Lower leg skin (tissue), 4 donors: Measurements from ENCODE around the gene WFDC6. TPM values are rescaled to one million over a fixed set of nuclear protein-coding genes. Genes with fewer than 3 reads are reported as not detected.

ENCODE experiments used
- DNase-seq, 2 donors: peaks; one replicate each; pipeline ENCODE4 v3.0.0-alpha.2; 2019; ENCODE audit warnings: low spot score in 2 of 2
- H3K4me3 ChIP-seq: fragments of 200-600 bp; sonication (generic); 2 replicates; pipeline ENCODE4 v1.5.1; 2017; ENCODE audit warnings: mild to moderate bottlenecking, low read depth; ENCODE audit not compliant: poor library complexity, severe bottlenecking
- CTCF ChIP-seq, 3 donors: fragments of 450-650 bp; IDR thresholded peaks; one replicate each; pipeline ENCODE4 v1.5.1; 2016; ENCODE audit warnings: antibody characterized with exemption in 3 of 3, mild to moderate bottlenecking in 3 of 3, moderate library complexity in 2 of 3
- POLR2A ChIP-seq, 2 donors: fragments of 450-650 bp; IDR thresholded peaks; one replicate each; pipeline ENCODE4 v1.6.1; 2016 to 2017; ENCODE audit warnings: antibody characterized with exemption in 2 of 2, mild to moderate bottlenecking in 1 of 2, moderate library complexity in 1 of 2
- WGBS, 2 donors: methylation state at CpG; one replicate each; pipeline ENCODE4 v1.1.5; 2018; 5-methylcytosine and 5-hydroxymethylcytosine counted together
- intact Hi-C: fragments of 100-400 bp; cut with DNase I; formaldehyde crosslinking; loops from one replicate; pipeline ENCODE4 v1.15.0; 2023; ENCODE audit warnings: low total_unique reads
- total RNA-seq, 4 donors: library from RNA; depleted of rRNA; stranded (reverse); fragments of >200 nt; gene quantifications; one replicate each; pipeline ENCODE4 v1.1.0, GENCODE V29; 2016

Gene WFDC6
- total RNA-seq, 4 donors from 2014 or later: 1.6 TPM; not detected in 3

- no peak for TF ChIP-seq POLR2A (IDR thresholded peaks at IDR 0.05)
- TF ChIP-seq CTCF (IDR thresholded peaks at IDR 0.05): no peak
- no peak overlapping the region for H3K4me3 ChIP-seq
- intact Hi-C loops: no loop called here
- WGBS, 2 donors: 76 to 84% methylated on average over 2 of the region's 2 CpGs
- no peak for DNase-seq
These were observed 13.2 kb upstream of the WFDC6 start for GRCh38 chr20:45552456-45552855.

- TF ChIP-seq POLR2A (IDR thresholded peaks at IDR 0.05) (no peak), CTCF (IDR thresholded peaks at IDR 0.05) (no peak)
- intact Hi-C loops: no loop called here
- H3K4me3 ChIP-seq: no peak overlapping the region
- no peak for DNase-seq
These were observed 11.5 kb upstream of the WFDC6 start for GRCh38 chr20:45550765-45551164.

GRCh38 chr20:45548410-45548809 is 9.1 kb upstream of the WFDC6 start:
- H3K4me3 ChIP-seq: no peak overlapping the region
- WGBS, 2 donors: 86 to 90% methylated on average over 7 of the region's 7 CpGs
- no peak for DNase-seq
- intact Hi-C loops: no loop called here
- no peak for TF ChIP-seq POLR2A (IDR thresholded peaks at IDR 0.05)
- no peak for TF ChIP-seq CTCF (IDR thresholded peaks at IDR 0.05)

- no peak within 1 kb of the TSS for H3K4me3 ChIP-seq
- no peak for DNase-seq
- intact Hi-C loops: no loop called here
- WGBS, 2 donors: 83 to 89% methylated on average over 6 of the region's 6 CpGs
- TF ChIP-seq POLR2A (IDR thresholded peaks at IDR 0.05) (no peak), CTCF (IDR thresholded peaks at IDR 0.05) (no peak)
These were observed 8.0 kb upstream of the WFDC6 start, which contains the start of gene EPPIN for GRCh38 chr20:45547206-45547770. Gene EPPIN, minus strand, starts transcription at chr20:45547401. Its CDS starts 44 bp downstream, at chr20:45547357.

GRCh38 chr20:45545754-45546453 is 6.6 kb upstream of the WFDC6 start:
- intact Hi-C loops: no loop called here
- TF ChIP-seq POLR2A (IDR thresholded peaks at IDR 0.05): no peak
- TF ChIP-seq CTCF (IDR thresholded peaks at IDR 0.05): no peak
- 22 to 36% methylated on average over 5 of the region's 5 CpGs for WGBS, 2 donors
- DNase-seq: no peak
- no peak overlapping the region for H3K4me3 ChIP-seq
